ENCODE data around the gene ARHGAP18. TPM values are rescaled to one million over a fixed set of nuclear protein-coding genes. Genes with fewer than 3 reads are reported as not detected.
A peak's percentile ranks its signal among the peaks of the same experiment; 100 is the strongest.

Gene ARHGAP18
- polyA plus RNA-seq, 1 donor = 52.8 TPM

DNA sequence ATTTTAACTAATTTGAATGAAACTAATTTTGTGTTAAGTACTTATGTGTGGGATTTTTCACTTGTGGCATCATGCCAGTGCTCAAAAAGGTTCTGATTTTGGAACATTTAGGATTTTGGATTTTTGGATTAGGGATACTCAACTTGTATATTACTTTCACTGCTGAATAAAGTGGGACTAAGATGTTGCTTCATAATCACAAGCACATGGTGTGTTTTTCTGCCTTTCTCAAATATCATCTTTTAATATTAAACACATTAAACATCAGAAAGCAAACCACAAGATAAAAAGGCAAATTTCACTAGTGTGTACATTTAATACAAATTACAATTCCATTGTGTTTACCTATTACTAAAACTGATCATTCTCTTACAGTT is 89.8 kb downstream of the ARHGAP18 start:
- no peak overlapping the region for H3K27ac ChIP-seq (ENCODE audit: low read length)
- H3K36me3 ChIP-seq (ENCODE audit: control insufficient read depth, insufficient read depth, low read length) = peaks cover 19% of the 10 kb centered on the region
- no peak for DNase-seq
- no peak overlapping the region for H3K4me3 ChIP-seq (ENCODE audit: low read length)
- no peaks in the 10 kb centered on the region for H3K27me3 ChIP-seq (ENCODE audit: control insufficient read depth, insufficient read depth, low read length)
- H3K9me3 ChIP-seq (ENCODE audit: control insufficient read depth, low read depth, low read length) = no peaks in the 10 kb centered on the region
- no peaks in the 10 kb centered on the region for H3K4me1 ChIP-seq (ENCODE audit: control insufficient read depth, insufficient read depth, low read length)

DNA sequence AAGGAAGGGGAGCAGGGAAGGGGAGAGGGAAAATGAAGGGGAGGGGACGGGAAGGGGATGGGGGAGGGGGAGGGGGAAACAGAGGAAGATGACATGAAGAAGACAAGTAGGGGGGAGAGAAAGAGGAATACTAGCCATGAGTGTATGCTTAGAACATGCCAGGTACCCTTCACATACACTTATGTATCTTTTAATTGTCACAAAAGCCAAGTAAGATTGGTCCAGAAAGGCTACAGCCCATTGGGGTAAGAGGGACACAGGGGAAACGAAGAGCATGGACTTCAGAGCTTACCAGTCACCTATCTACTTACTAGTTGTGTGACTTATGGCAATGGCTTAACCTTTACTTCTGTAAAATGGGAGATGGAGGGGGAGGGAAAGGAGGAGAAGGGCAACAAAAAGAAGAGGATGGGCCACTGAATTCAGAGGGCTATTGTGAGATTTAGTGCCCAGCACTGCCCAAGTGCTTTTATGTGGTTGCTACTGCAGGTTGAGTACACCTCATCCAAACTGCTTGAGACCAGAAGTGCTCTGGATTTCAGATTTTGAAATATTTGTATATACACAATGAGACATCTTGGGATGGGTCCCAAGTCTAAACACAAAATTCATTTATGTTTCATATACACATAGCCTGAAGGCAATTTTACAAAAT is 90.3 kb downstream of the ARHGAP18 start:
- DNase-seq = no peak
- Histone ChIP-seq H3K36me3 (ENCODE audit: control insufficient read depth, insufficient read depth, low read length) (peaks cover 24% of the 10 kb centered on the region), H3K27ac (ENCODE audit: low read length) (no peak overlapping the region), H3K4me3 (ENCODE audit: low read length) (no peak overlapping the region), H3K4me1 (ENCODE audit: control insufficient read depth, insufficient read depth, low read length) (no peaks in the 10 kb centered on the region), H3K9me3 (ENCODE audit: control insufficient read depth, low read depth, low read length) (no peaks in the 10 kb centered on the region), H3K27me3 (ENCODE audit: control insufficient read depth, insufficient read depth, low read length) (no peaks in the 10 kb centered on the region)
- WGBS (ENCODE audit: insufficient coverage, low lambda C conversion rate) = no CpG with 5 or more reads among the region's 2 CpGs

DNA sequence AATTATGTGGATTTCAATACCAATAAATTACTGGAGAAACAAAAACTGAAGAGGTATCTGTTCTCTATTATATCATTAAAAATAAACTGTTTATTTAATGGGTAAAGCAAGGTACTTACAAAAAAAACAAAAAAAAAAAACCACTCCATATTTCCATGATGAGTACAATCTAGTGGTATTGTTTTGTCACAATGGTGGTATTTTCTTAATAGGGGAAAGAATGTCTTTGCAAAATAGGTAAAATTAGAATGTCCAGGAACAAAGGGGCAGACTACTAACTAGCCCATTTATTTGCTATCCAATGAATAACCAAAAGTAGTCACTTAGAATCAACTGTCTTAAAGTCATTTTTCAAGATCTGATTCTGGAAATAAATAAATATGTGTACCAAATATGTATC is 92.0 kb downstream of the ARHGAP18 start:
- Histone ChIP-seq H3K4me3 (ENCODE audit: low read length) (no peak overlapping the region), H3K27me3 (ENCODE audit: control insufficient read depth, insufficient read depth, low read length) (no peaks in the 10 kb centered on the region), H3K27ac (ENCODE audit: low read length) (no peak overlapping the region), H3K9me3 (ENCODE audit: control insufficient read depth, low read depth, low read length) (peaks cover 5% of the 10 kb centered on the region), H3K4me1 (ENCODE audit: control insufficient read depth, insufficient read depth, low read length) (no peaks in the 10 kb centered on the region), H3K36me3 (ENCODE audit: control insufficient read depth, insufficient read depth, low read length) (peaks cover 25% of the 10 kb centered on the region)
- DNase-seq = no peak

DNA sequence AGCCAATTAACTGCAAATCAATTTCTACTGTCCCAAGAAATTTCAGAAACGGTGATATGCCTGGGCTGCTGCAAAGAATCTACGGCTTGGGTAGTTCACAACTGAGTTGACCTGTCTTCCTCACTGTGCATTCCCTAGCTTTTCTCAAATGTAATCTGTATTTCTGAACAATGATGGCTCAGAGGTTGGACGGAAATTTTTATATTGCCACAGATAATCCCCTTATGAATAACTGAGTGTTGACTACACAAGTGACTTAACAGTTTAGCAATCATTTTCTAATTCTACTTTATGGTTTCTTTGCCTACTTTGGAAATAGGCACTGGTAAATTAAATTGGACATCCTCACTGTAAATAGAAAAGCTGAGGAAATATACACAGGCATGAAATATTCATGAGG is 94.5 kb downstream of the ARHGAP18 start:
- 56% methylated on average over 2 of the region's 3 CpGs for WGBS (ENCODE audit: insufficient coverage, low lambda C conversion rate)
- H3K27ac ChIP-seq (ENCODE audit: low read length) = no peak overlapping the region
- H3K4me1 ChIP-seq (ENCODE audit: control insufficient read depth, insufficient read depth, low read length) = peaks cover 5% of the 10 kb centered on the region
- H3K9me3 ChIP-seq (ENCODE audit: control insufficient read depth, low read depth, low read length) = peaks cover 8% of the 10 kb centered on the region
- H3K27me3 ChIP-seq (ENCODE audit: control insufficient read depth, insufficient read depth, low read length) = no peaks in the 10 kb centered on the region
- peaks cover 17% of the 10 kb centered on the region for H3K36me3 ChIP-seq (ENCODE audit: control insufficient read depth, insufficient read depth, low read length)
- no peak overlapping the region for H3K4me3 ChIP-seq (ENCODE audit: low read length)
- no peak for DNase-seq

DNA sequence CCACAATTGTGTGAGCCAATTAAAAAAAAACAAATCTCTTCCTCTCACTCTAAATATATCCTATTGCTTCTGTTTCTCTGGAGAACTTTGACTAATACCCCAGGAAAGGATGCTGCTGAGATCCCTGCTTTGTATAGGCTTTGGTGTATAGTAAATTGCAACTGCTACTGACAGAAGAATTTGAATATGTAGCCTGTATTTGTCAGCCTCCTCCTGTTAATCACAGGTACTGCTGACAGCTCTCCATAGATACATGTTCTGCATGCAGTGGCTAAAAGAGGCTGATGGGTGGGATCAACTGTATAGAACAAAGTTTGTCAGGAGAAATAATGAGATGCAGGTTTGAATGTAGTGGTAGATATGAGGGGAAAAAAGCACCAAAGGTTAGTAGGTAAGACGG is 95.0 kb downstream of the ARHGAP18 start:
- no peak for DNase-seq
- peaks cover 8% of the 10 kb centered on the region for H3K9me3 ChIP-seq (ENCODE audit: control insufficient read depth, low read depth, low read length)
- H3K27ac ChIP-seq (ENCODE audit: low read length) = no peak overlapping the region
- H3K4me1 ChIP-seq (ENCODE audit: control insufficient read depth, insufficient read depth, low read length) = peaks cover 5% of the 10 kb centered on the region
- 100% methylated on average over 1 of the region's 1 CpG for WGBS (ENCODE audit: insufficient coverage, low lambda C conversion rate)
- peaks cover 22% of the 10 kb centered on the region for H3K36me3 ChIP-seq (ENCODE audit: control insufficient read depth, insufficient read depth, low read length)
- no peaks in the 10 kb centered on the region for H3K27me3 ChIP-seq (ENCODE audit: control insufficient read depth, insufficient read depth, low read length)
- no peak overlapping the region for H3K4me3 ChIP-seq (ENCODE audit: low read length)

DNA sequence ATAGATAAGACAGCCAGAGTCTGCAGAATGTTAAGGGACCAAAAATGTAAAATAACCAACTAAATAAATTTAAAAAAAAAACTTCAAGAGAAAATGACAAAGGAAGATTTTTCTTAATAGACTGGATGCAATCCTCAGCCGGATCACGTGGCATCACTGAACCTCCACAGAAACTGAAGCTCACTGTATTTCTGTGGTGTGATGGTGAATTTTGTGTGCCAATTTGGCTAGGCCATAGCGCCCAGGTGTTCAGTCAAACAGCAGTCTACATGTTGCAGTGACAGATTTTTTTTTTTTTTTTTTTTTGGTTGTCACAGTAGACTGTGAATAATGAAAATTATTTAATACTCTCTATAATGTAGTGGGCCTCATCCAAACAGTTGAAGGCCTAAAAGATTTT is 95.5 kb downstream of the ARHGAP18 start:
- H3K27ac ChIP-seq (ENCODE audit: low read length) = no peak overlapping the region
- WGBS (ENCODE audit: insufficient coverage, low lambda C conversion rate) = no CpG with 5 or more reads among the region's 3 CpGs
- DNase-seq = no peak
- peaks cover 24% of the 10 kb centered on the region for H3K36me3 ChIP-seq (ENCODE audit: control insufficient read depth, insufficient read depth, low read length)
- peaks cover 8% of the 10 kb centered on the region for H3K9me3 ChIP-seq (ENCODE audit: control insufficient read depth, low read depth, low read length)
- H3K4me3 ChIP-seq (ENCODE audit: low read length) = no peak overlapping the region
- H3K4me1 ChIP-seq (ENCODE audit: control insufficient read depth, insufficient read depth, low read length) = peaks cover 5% of the 10 kb centered on the region
- H3K27me3 ChIP-seq (ENCODE audit: control insufficient read depth, insufficient read depth, low read length) = no peaks in the 10 kb centered on the region

DNA sequence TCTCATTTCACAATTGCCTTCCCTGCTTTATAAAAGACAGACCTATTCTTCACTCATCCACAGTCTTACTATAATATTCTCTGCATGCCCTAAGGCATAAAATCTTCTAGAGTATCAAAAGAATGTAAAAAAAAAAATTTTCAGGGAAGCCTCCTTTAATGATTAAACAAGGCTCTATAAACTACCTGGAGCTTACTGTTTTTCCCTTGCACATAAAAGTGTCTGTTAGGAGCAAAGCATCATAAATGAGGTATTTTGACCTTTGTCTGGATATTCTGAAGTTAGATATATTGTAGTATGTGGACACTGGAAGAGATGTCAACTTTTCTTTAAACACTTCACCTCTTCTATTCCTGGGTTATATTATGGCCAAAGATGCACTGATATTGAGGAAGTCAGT is 97.5 kb downstream of the ARHGAP18 start:
- DNase-seq = peak; percentile 57 to 77

DNA sequence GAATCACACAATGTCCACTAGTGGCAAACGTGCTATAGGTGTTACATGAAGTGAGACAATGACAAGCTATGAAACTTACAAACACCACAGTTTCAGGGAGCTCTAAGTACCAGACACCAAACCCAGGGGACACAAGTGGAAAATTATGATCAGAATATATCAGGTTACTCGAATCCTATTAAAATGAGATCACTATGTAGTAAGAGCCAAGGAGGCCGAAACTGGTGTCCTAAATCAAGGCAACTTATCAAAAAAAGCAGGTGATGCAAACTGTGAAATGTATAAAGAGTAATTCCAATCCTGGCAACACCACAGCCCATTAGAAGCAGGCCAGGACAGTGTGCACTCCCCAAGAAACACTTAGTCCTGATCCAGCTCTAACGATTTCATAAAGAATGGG is 100.3 kb downstream of the ARHGAP18 start:
- DNase-seq = no peak
- WGBS (ENCODE audit: insufficient coverage, low lambda C conversion rate) = no CpG with 5 or more reads among the region's 4 CpGs
- Histone ChIP-seq H3K4me1 (ENCODE audit: control insufficient read depth, insufficient read depth, low read length) (peaks cover 5% of the 10 kb centered on the region), H3K27ac (ENCODE audit: low read length) (no peak overlapping the region), H3K36me3 (ENCODE audit: control insufficient read depth, insufficient read depth, low read length) (peaks cover 27% of the 10 kb centered on the region), H3K4me3 (ENCODE audit: low read length) (no peak overlapping the region), H3K27me3 (ENCODE audit: control insufficient read depth, insufficient read depth, low read length) (no peaks in the 10 kb centered on the region), H3K9me3 (ENCODE audit: control insufficient read depth, low read depth, low read length) (peaks cover 8% of the 10 kb centered on the region)

More for the DNA sequence above, 97.5 kb downstream of the ARHGAP18 start:
- Histone ChIP-seq H3K9me3 (ENCODE audit: control insufficient read depth, low read depth, low read length) (peaks cover 8% of the 10 kb centered on the region), H3K27ac (ENCODE audit: low read length) (peak overlapping the region; percentile 44), H3K27me3 (ENCODE audit: control insufficient read depth, insufficient read depth, low read length) (no peaks in the 10 kb centered on the region), H3K4me3 (ENCODE audit: low read length) (no peak overlapping the region), H3K36me3 (ENCODE audit: control insufficient read depth, insufficient read depth, low read length) (peaks cover 30% of the 10 kb centered on the region), H3K4me1 (ENCODE audit: control insufficient read depth, insufficient read depth, low read length) (peaks cover 5% of the 10 kb centered on the region)

DNA sequence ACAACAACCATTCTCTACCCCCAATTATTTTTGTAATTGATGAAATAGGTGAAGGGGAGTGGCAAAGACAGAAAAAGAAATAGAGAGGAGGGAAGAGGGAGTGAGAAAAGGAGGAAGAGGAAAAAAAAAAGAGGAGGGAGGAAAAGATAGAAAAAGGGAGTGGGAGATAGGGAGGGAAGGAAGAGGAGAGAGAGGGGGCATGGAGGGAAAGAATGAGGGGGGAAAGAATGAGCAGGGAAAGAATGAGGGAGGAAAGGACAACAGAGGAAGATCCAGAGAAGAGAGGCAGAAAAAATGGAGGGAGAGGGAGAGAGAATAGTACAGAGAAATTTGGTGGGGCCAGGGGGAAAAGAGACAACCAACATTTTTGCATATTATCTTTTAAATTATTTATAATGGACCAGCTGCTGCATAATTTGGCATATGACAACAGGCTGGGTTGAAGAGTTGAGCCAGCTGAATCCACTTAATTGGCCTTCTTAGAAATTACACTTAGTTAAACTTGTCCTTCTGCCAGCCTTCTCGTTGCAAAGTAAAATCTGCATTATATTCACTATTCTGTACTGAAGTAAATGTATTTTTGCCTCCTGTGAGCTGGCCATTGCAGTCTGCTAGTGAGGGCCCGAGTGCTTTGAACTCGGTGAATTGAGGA is 101.0 kb downstream of the ARHGAP18 start:
- DNase-seq = no peak
- Histone ChIP-seq H3K27ac (ENCODE audit: low read length) (no peak overlapping the region), H3K27me3 (ENCODE audit: control insufficient read depth, insufficient read depth, low read length) (no peaks in the 10 kb centered on the region), H3K4me3 (ENCODE audit: low read length) (no peak overlapping the region), H3K36me3 (ENCODE audit: control insufficient read depth, insufficient read depth, low read length) (peaks cover 26% of the 10 kb centered on the region), H3K9me3 (ENCODE audit: control insufficient read depth, low read depth, low read length) (peaks cover 8% of the 10 kb centered on the region), H3K4me1 (ENCODE audit: control insufficient read depth, insufficient read depth, low read length) (peaks cover 5% of the 10 kb centered on the region)
- WGBS (ENCODE audit: insufficient coverage, low lambda C conversion rate) = no CpG with 5 or more reads among the region's 3 CpGs

DNA sequence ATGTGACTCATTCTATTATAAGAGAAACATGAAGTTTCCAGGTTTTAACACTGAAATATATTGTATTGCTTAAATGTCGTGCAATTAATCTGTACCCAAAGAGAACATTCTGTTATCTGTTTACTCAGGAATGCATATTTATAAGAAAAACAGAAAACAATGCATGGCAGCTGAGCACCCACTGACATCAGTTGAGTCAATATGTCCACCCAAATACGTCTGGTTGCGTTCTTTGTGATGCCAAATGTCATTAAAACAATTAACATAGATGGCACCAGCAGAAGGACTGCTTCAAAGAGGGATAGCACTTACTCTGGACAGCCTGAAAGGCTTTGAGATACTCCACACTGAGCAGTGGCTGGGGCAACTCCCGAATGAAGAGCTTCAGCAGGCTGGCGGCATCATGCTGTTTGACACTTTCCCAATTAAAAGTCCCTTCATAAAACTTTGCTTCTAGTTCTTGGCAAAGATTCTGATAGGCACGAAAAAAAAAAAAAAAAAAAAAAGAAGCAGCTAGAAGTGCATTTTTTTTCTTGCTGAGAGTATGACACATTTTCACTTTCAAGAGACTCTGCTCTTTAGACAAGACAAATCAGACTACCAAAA is 102.3 kb downstream of the ARHGAP18 start:
- no peak overlapping the region for H3K4me3 ChIP-seq (ENCODE audit: low read length)
- peaks cover 30% of the 10 kb centered on the region for H3K36me3 ChIP-seq (ENCODE audit: control insufficient read depth, insufficient read depth, low read length)
- peaks cover 5% of the 10 kb centered on the region for H3K4me1 ChIP-seq (ENCODE audit: control insufficient read depth, insufficient read depth, low read length)
- no peak overlapping the region for H3K27ac ChIP-seq (ENCODE audit: low read length)
- no CpG with 5 or more reads among the region's 6 CpGs for WGBS (ENCODE audit: insufficient coverage, low lambda C conversion rate)
- no peak for DNase-seq
- no peaks in the 10 kb centered on the region for H3K27me3 ChIP-seq (ENCODE audit: control insufficient read depth, insufficient read depth, low read length)
- no peaks in the 10 kb centered on the region for H3K9me3 ChIP-seq (ENCODE audit: control insufficient read depth, low read depth, low read length)

DNA sequence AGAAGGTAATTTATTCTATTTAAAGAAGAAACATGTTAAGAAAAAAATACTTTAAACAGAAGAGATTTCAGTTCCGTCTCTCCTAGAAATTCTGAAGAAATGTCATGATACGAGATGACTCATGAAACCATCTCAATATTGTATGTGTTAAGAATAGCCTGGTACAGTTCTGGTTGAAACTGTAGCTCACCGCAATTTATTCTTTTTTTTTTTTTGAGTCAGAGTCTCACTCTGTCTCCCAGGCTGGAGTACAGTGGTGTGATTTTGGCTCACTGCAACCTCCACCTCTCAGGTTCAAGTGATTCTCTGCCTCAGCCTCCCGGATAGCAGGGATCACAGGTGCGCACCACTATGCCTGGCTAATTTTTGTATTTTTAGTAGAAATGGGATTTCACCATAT is 103.3 kb downstream of the ARHGAP18 start:
- DNase-seq = no peak
- Histone ChIP-seq H3K27me3 (ENCODE audit: control insufficient read depth, insufficient read depth, low read length) (no peaks in the 10 kb centered on the region), H3K9me3 (ENCODE audit: control insufficient read depth, low read depth, low read length) (no peaks in the 10 kb centered on the region), H3K27ac (ENCODE audit: low read length) (no peak overlapping the region), H3K4me1 (ENCODE audit: control insufficient read depth, insufficient read depth, low read length) (no peaks in the 10 kb centered on the region), H3K4me3 (ENCODE audit: low read length) (no peak overlapping the region), H3K36me3 (ENCODE audit: control insufficient read depth, insufficient read depth, low read length) (peaks cover 33% of the 10 kb centered on the region)
- WGBS (ENCODE audit: insufficient coverage, low lambda C conversion rate) = 100% methylated on average over 2 of the region's 5 CpGs
